ENCODE data around the gene ARID3C.

Gene ARID3C

GRCh38 chr9:34652602-34653000 is 23.7 kb upstream of the ARID3C start:
- peak overlapping the region; percentile 87 for H3K27ac ChIP-seq
- POLR2A ChIA-PET (ENCODE audit: low non-redundant PET), result interaction anchor here (0.6 kb wide), 1 partner anchor 15 kb away, joined by 3 read pairs; no protein-coding TSS in a partner anchor

DNA sequence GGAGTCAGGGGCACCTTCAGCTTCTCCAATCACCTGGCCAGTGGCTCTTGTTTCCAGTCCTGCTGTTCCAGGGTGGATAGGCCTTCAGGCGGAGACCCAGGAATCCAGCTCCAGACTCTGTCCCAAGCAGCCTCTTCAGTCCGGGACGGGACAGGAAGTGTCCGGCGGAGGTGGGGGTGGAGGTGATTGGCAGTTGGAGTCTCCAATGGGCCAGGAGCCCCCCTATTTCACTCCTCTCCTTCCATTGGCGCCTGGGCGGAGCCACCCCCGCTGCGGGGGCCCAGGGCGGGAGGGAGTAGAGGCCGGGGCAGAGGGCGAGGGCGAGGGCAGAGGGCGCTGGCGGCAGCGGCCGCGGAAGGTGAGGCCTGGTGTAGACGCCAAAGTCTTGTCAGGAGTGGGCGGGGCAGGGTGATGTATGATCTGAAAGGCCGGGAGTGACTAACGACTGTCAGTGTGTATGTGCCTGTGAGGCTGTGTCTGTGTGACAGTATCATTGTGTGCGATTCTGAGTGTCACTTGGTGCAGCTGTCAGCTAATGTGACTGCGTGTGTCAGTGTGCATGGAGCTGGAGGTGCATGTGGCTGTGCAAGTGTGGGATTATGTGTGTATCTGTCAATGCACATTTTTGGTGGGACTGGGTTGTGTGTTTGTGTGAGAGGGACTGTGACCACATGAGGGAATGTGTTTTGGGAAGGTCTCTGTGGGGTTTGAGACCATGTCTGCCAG is 23.2 kb upstream of the ARID3C start, which contains the start of gene IL11RA:
Gene IL11RA (plus strand): TSS at position 310 of the 726 bp plus-strand sequence. CDS start 3,033 bp downstream, outside the sequence.
- peak within 1 kb of the TSS; percentile 87 for H3K27ac ChIP-seq
- ChIA-PET POLR2A (ENCODE audit: low non-redundant PET) (interaction anchor here (0.6 to 1.3 kb wide), 3 partner anchors 13 to 15 kb away, joined by 3 to 4 read pairs (median 3); no protein-coding TSS in a partner anchor), CTCF (interaction anchor here (0.7 kb wide), 1 partner anchor 18 kb away, joined by 3 read pairs; no protein-coding TSS in a partner anchor)
- TF ChIP-seq CTCF (conservative IDR thresholded peaks at IDR 0.05; ENCODE audit: low read depth), result no peak
- peak; percentile 94 for DNase-seq (ENCODE audit: low spot score)

More at GRCh38 chr9:34652602-34653000, 23.7 kb upstream of the ARID3C start:
- CTCF ChIA-PET, result no interaction called here
- TF ChIP-seq CTCF (conservative IDR thresholded peaks at IDR 0.05; ENCODE audit: low read depth), result no peak
- no peak for DNase-seq (ENCODE audit: low spot score)

GRCh38 chr9:34651321-34651720 is 22.5 kb upstream of the ARID3C start:
- no peak for DNase-seq (ENCODE audit: low spot score)
- no peak for TF ChIP-seq CTCF (conservative IDR thresholded peaks at IDR 0.05; ENCODE audit: low read depth)
- peak overlapping the region; percentile 87 for H3K27ac ChIP-seq
- POLR2A ChIA-PET (ENCODE audit: low non-redundant PET), result interaction anchor here (1.3 kb wide), 2 partner anchors 14 kb away, joined by 3 to 4 read pairs; no protein-coding TSS in a partner anchor
- CTCF ChIA-PET, result interaction anchor here (0.7 kb wide), 1 partner anchor 17 kb away, joined by 3 read pairs; no protein-coding TSS in a partner anchor

DNA sequence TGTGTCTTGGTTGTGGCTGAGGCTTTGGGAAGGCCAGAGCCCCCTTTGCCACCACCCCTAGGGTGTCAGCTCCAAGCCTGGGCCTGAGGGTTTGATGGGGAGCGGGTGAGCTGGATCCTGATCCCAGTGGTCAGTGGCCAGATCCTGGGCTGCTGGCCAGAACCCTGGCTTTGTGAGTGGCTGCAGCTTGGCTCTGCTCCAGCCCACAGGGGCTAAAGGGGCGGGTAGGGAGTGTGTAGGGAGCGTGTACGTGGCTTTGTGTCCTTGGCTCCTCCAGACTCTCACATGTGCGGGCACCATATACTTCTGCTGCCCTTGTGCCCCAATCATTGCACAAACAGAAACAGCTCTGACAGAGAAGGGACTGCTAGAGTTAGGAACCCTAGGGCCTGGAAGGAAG is 21.9 kb upstream of the ARID3C start:
- CTCF ChIA-PET, result no interaction called here
- peak overlapping the region; percentile 87 for H3K27ac ChIP-seq
- POLR2A ChIA-PET (ENCODE audit: low non-redundant PET), result interaction anchor here (0.6 to 1.3 kb wide), 3 partner anchors 14 kb away, joined by 3 to 4 read pairs (median 3); no protein-coding TSS in a partner anchor
- no peak for DNase-seq (ENCODE audit: low spot score)
- TF ChIP-seq CTCF (conservative IDR thresholded peaks at IDR 0.05; ENCODE audit: low read depth), result no peak

DNA sequence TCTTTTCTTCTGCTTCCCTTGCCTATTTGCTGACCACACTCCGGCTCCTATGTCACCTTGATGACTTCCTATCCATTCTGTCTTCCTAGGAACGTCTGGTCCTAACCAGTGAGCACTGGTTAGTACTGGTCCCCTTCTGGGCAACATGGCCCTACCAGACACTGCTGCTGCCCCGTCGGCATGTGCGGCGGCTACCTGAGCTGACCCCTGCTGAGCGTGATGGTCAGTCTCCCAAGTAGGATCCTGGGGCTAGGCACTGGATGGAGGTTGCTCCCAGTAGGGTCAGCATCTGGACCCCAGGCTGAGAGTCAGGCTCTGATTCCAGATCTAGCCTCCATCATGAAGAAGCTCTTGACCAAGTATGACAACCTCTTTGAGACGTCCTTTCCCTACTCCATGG is 19.8 kb upstream of the ARID3C start:
- no peak overlapping the region for H3K27ac ChIP-seq
- no peak for TF ChIP-seq CTCF (conservative IDR thresholded peaks at IDR 0.05; ENCODE audit: low read depth)
- no peak for DNase-seq (ENCODE audit: low spot score)
- CTCF ChIA-PET, result interaction anchor here (1.8 kb wide), 1 partner anchor 15 kb away, joined by 6 read pairs; no protein-coding TSS in a partner anchor
- POLR2A ChIA-PET (ENCODE audit: low non-redundant PET), result no interaction called here

- CTCF ChIA-PET, result interaction anchor here (1.2 to 2.2 kb wide), 4 partner anchors 10 to 346 kb away, joined by 3 to 7 read pairs (median 4); partner anchors contain the start of gene SIGMAR1
- H3K27ac ChIP-seq, result peak overlapping the region; percentile 89
- no peak for TF ChIP-seq CTCF (conservative IDR thresholded peaks at IDR 0.05; ENCODE audit: low read depth)
- no peak for DNase-seq (ENCODE audit: low spot score)
- POLR2A ChIA-PET (ENCODE audit: low non-redundant PET), result interaction anchor here (0.7 kb wide), 1 partner anchor 11 kb away, joined by 3 read pairs; no protein-coding TSS in a partner anchor
Observed at GRCh38 chr9:34647651-34648050, 18.8 kb upstream of the ARID3C start.

Measured in RWPE1 (cell line).